Measurements from ENCODE around the gene SCN5A. TPM values are rescaled to one million over a fixed set of nuclear protein-coding genes. Genes with fewer than 3 reads are reported as not detected.

SCN5A gene
- total and polyA plus RNA-seq, 2 of the 4 experiments (the other 2 are of a cell fraction), result 1.9 to 2.0 TPM

GRCh38 chr3:38601956-38602550 is 47.4 kb downstream of the SCN5A start:
- in situ Hi-C loops (cut with MboI; ENCODE audit: low sequenced_read_pairs), result no loop called here
- TF ChIP-seq RAD21 (IDR thresholded peaks at IDR 0.05; ENCODE audit: low read length), result no peak
- no peak for TF ChIP-seq MAZ (IDR thresholded peaks at IDR 0.05; ENCODE audit: borderline replicate concordance, low read depth, low read length)
- no peak for TF ChIP-seq ELK1 (IDR thresholded peaks at IDR 0.05; ENCODE audit: borderline replicate concordance, low read depth, low read length)
- no peak for TF ChIP-seq USF2 (IDR thresholded peaks at IDR 0.05; ENCODE audit: low read depth, low read length)
- no peak for TF ChIP-seq MAFK (IDR thresholded peaks at IDR 0.05; ENCODE audit: low read depth, low read length)
- TF ChIP-seq CEBPB (IDR thresholded peaks at IDR 0.05; ENCODE audit: low read depth, low read length), result no peak
- no peak for TF ChIP-seq NFE2L2 (IDR thresholded peaks at IDR 0.05; ENCODE audit: low read depth, low read length)
- no peak for TF ChIP-seq CTCF (conservative IDR thresholded peaks at IDR 0.05; ENCODE audit: low read depth, low read length)
- no peak for TF ChIP-seq POLR2A (IDR thresholded peaks at IDR 0.05; ENCODE audit: low read depth, low read length)
- TF ChIP-seq RFX5 (IDR thresholded peaks at IDR 0.05; ENCODE audit: low read depth, low read length), result no peak
- TF ChIP-seq BHLHE40 (IDR thresholded peaks at IDR 0.05; ENCODE audit: low read depth, low read length), result no peak
- TF ChIP-seq SMC3 (IDR thresholded peaks at IDR 0.05; ENCODE audit: low read depth, low read length), result no peak
- no peak for TF ChIP-seq MXI1 (IDR thresholded peaks at IDR 0.05; ENCODE audit: borderline replicate concordance, low read depth, low read length)
- no peak overlapping the region for H3K14ac ChIP-seq (replicated peaks; ENCODE audit: low read depth, low read length)
- no peak overlapping the region for H3K9ac ChIP-seq (ENCODE audit: low read depth, low read length)
- intact Hi-C loops (cut with micrococcal nuclease), result no loop called here
- H3K9me1 ChIP-seq (ENCODE audit: insufficient read depth, low read length), result no peaks in the 10 kb centered on the region
- H2BK15ac ChIP-seq (ENCODE audit: low read depth, low read length), result no peak overlapping the region
- H2BK5ac ChIP-seq (ENCODE audit: low read depth, low read length, poor library complexity, severe bottlenecking), result no peak overlapping the region
- no peak overlapping the region for H2BK120ac ChIP-seq (ENCODE audit: low read depth, low read length)
- H3K4me3 ChIP-seq (ENCODE audit: insufficient read depth, low read depth, low read length), result no peak overlapping the region
- no peak overlapping the region for H4K91ac ChIP-seq (ENCODE audit: insufficient read depth, low read depth, low read length)
- no peak overlapping the region for H3K4ac ChIP-seq (ENCODE audit: low read depth, low read length)
- ATAC-seq (ENCODE audit: low read depth) (no peak), DNase-seq (no peak)
- H2AFZ ChIP-seq (replicated peaks; ENCODE audit: low read length, poor library complexity), result no peak overlapping the region
- H2BK20ac ChIP-seq (ENCODE audit: low read depth, low read length), result no peak overlapping the region
- H3K79me1 ChIP-seq (ENCODE audit: low read depth in 1 of 2, low read length in 2 of 2), result no peaks in the 10 kb centered on the region
- H3K23ac ChIP-seq (ENCODE audit: low read depth, low read length), result no peak overlapping the region
- no CpG with 5 or more reads among the region's 3 CpGs for WGBS, 2 experiments (ENCODE audit: extremely low coverage in 2 of 2, insufficient read length in 1 of 2)
- H3K9me3 ChIP-seq (ENCODE audit: control insufficient read depth, insufficient read depth, low read length), result no peaks in the 10 kb centered on the region
- H3K18ac ChIP-seq (ENCODE audit: low read depth, low read length), result no peak overlapping the region
- CTCF ChIA-PET, result no interaction called here
- no peak overlapping the region for H3K27ac ChIP-seq (ENCODE audit: insufficient read depth, low read length)
- H2AK9ac ChIP-seq (replicated peaks; ENCODE audit: low read depth, low read length, poor library complexity), result no peak overlapping the region
- H4K8ac ChIP-seq (ENCODE audit: low read depth in 2 of 2, low read length in 2 of 2), result no peak overlapping the region
- BruUV-seq (replicated peaks), result no TSS peak
- no peaks in the 10 kb centered on the region for H3K27me3 ChIP-seq (ENCODE audit: control insufficient read depth, insufficient read depth, low read length)
- POLR2A ChIA-PET (ENCODE audit: unreplicated experiment), result no interaction called here
- H4K20me1 ChIP-seq (ENCODE audit: insufficient read depth, low read length), result no peaks in the 10 kb centered on the region
- no peaks in the 10 kb centered on the region; the same call in none of the 2 replicates for H3K36me3 ChIP-seq (ENCODE audit: control insufficient read depth, insufficient read depth, low read length)
- no peak overlapping the region for H3K56ac ChIP-seq (ENCODE audit: extremely low read depth, insufficient read depth, low read length)
- H2AK5ac ChIP-seq (ENCODE audit: low read depth, low read length), result no peak overlapping the region
- no peaks in the 10 kb centered on the region for H3K4me1 ChIP-seq (ENCODE audit: control insufficient read depth, insufficient read depth, low read length)
- dilution Hi-C loops (cut with HindIII; ENCODE audit: low sequenced_read_pairs, unreplicated experiment), result no loop called here
- no peak overlapping the region for H4K5ac ChIP-seq (ENCODE audit: low read depth, low read length)
- H3K4me2 ChIP-seq (ENCODE audit: low read depth, low read length), result no peak overlapping the region

Measured in IMR-90 (cell line).